ENCODE measurements around the gene GABRD. TPM values are rescaled to one million over a fixed set of nuclear protein-coding genes. Genes with fewer than 3 reads are reported as not detected.
"Not testable (repeated sequence)": the region's sequence is repeated elsewhere in the genome, so short reads cannot be mapped to it uniquely, and the experiment has no call there.

The GABRD gene
- total RNA-seq, 1 donor from 2014 or later = not detected

GRCh38 chr1:1979482-1980165 is 39.5 kb upstream of the GABRD start:
- H3K9me3 Mint-ChIP-seq (ENCODE audit: unreplicated experiment) = peaks cover 13% of the 10 kb centered on the region
- Histone ChIP-seq H3K4me3 (ENCODE audit: insufficient read depth, low read depth, low read length) (no peak overlapping the region), H3K9me3 (ENCODE audit: insufficient read depth, low read depth, low read length) (no peaks in the 10 kb centered on the region), H3K79me2 (ENCODE audit: insufficient read depth, low read length) (no peaks in the 10 kb centered on the region), H4K20me1 (ENCODE audit: insufficient read depth, low read length) (no peaks in the 10 kb centered on the region), H3K36me3 (ENCODE audit: insufficient read depth, low read length) (no peaks in the 10 kb centered on the region), H3K4me2 (ENCODE audit: low read length) (no peak overlapping the region), H3K4me1 (ENCODE audit: insufficient read depth, low read length) (no peaks in the 10 kb centered on the region), H2AFZ (ENCODE audit: low read depth, low read length) (no peak overlapping the region), H3K27me3 (ENCODE audit: insufficient read depth, low read length) (no peaks in the 10 kb centered on the region), H3K27ac (ENCODE audit: low read depth, low read length) (no peak overlapping the region), H3K9ac (ENCODE audit: low read length) (no peak overlapping the region)
- FAIRE-seq (no peak), DNase-seq (ENCODE audit: low read depth) (no peak)
- no peak overlapping the region for H3K4me3 Mint-ChIP-seq (ENCODE audit: unreplicated experiment)
- H3K36me3 Mint-ChIP-seq (ENCODE audit: low read depth, unreplicated experiment) = peaks cover 3% of the 10 kb centered on the region
- H3K27ac Mint-ChIP-seq (ENCODE audit: unreplicated experiment) = no peak overlapping the region
- no peak for TF ChIP-seq EZH2 (IDR thresholded peaks at IDR 0.05; ENCODE audit: insufficient read depth, low read length)
- TF ChIP-seq, protein P1, sequence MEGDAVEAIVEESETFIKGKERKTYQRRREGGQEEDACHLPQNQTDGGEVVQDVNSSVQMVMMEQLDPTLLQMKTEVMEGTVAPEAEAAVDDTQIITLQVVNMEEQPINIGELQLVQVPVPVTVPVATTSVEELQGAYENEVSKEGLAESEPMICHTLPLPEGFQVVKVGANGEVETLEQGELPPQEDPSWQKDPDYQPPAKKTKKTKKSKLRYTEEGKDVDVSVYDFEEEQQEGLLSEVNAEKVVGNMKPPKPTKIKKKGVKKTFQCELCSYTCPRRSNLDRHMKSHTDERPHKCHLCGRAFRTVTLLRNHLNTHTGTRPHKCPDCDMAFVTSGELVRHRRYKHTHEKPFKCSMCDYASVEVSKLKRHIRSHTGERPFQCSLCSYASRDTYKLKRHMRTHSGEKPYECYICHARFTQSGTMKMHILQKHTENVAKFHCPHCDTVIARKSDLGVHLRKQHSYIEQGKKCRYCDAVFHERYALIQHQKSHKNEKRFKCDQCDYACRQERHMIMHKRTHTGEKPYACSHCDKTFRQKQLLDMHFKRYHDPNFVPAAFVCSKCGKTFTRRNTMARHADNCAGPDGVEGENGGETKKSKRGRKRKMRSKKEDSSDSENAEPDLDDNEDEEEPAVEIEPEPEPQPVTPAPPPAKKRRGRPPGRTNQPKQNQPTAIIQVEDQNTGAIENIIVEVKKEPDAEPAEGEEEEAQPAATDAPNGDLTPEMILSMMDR (IDR thresholded peaks at IDR 0.05; ENCODE audit: insufficient read depth, low read depth, low read length) = no peak
- H3K27me3 Mint-ChIP-seq (ENCODE audit: low read depth, unreplicated experiment) = peaks cover 36% of the 10 kb centered on the region
- H3K4me1 Mint-ChIP-seq (ENCODE audit: low read depth, unreplicated experiment) = peaks cover 2% of the 10 kb centered on the region

DNA sequence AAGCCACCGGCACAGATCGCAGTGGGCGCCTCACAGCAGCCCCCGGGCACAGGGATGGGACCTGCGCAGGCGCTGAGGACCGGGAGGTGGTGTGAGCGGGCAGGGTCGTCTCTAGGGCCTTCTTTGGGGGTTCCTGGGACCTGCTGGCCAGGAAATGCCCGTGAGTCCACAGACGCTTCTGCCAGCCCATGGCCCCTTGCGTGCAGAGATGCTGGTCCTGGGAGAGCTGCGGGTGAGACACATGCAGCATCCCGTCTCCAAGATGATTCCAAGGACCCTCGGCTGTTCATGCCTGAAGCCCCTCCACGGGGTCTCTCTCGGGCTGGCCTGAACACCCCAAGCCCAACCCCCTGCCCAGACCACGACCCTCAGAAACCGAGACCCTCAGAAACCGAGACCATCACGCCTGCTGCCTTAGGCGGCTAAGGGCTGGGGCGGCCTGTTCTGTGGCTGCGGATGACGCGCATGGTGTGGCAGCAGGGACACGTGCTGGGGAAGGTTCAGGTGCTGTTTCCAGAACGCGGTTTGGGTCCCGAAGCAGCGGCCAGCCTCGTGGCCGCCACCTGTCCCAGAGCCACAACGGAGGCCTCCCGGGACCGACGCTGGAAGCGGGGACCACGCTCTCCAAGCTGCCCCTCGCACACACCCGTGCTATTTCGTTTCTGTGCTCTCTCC is 38.5 kb upstream of the GABRD start:
- Mint-ChIP-seq H3K36me3 (ENCODE audit: low read depth, unreplicated experiment) (no peaks in the 10 kb centered on the region), H3K27me3 (ENCODE audit: low read depth, unreplicated experiment) (peaks cover 34% of the 10 kb centered on the region), H3K27ac (ENCODE audit: unreplicated experiment) (no peak overlapping the region), H3K9me3 (ENCODE audit: unreplicated experiment) (peaks cover 10% of the 10 kb centered on the region), H3K4me1 (ENCODE audit: low read depth, unreplicated experiment) (peaks cover 2% of the 10 kb centered on the region), H3K4me3 (ENCODE audit: unreplicated experiment) (no peak overlapping the region)
- Histone ChIP-seq H3K9ac (ENCODE audit: low read length) (no peak overlapping the region), H3K36me3 (ENCODE audit: insufficient read depth, low read length) (no peaks in the 10 kb centered on the region), H3K4me3 (ENCODE audit: insufficient read depth, low read depth, low read length) (no peak overlapping the region), H3K79me2 (ENCODE audit: insufficient read depth, low read length) (no peaks in the 10 kb centered on the region), H4K20me1 (ENCODE audit: insufficient read depth, low read length) (no peaks in the 10 kb centered on the region), H3K27ac (ENCODE audit: low read depth, low read length) (no peak overlapping the region), H2AFZ (ENCODE audit: low read depth, low read length) (no peak overlapping the region), H3K9me3 (ENCODE audit: insufficient read depth, low read depth, low read length) (no peaks in the 10 kb centered on the region), H3K4me2 (ENCODE audit: low read length) (no peak overlapping the region), H3K27me3 (ENCODE audit: insufficient read depth, low read length) (no peaks in the 10 kb centered on the region), H3K4me1 (ENCODE audit: insufficient read depth, low read length) (no peaks in the 10 kb centered on the region)
- TF ChIP-seq EZH2 (IDR thresholded peaks at IDR 0.05; ENCODE audit: insufficient read depth, low read length) = no peak
- TF ChIP-seq, protein P1 (IDR thresholded peaks at IDR 0.05; ENCODE audit: insufficient read depth, low read depth, low read length) = no peak
- DNase-seq (ENCODE audit: low read depth) (no peak), FAIRE-seq (no peak)

- Histone ChIP-seq H2AFZ (ENCODE audit: low read depth, low read length) (no peak overlapping the region), H3K79me2 (ENCODE audit: insufficient read depth, low read length) (no peaks in the 10 kb centered on the region), H3K27me3 (ENCODE audit: insufficient read depth, low read length) (no peaks in the 10 kb centered on the region), H4K20me1 (ENCODE audit: insufficient read depth, low read length) (no peaks in the 10 kb centered on the region), H3K9ac (ENCODE audit: low read length) (no peak overlapping the region), H3K4me3 (ENCODE audit: insufficient read depth, low read depth, low read length) (no peak overlapping the region), H3K27ac (ENCODE audit: low read depth, low read length) (no peak overlapping the region), H3K4me2 (ENCODE audit: low read length) (no peak overlapping the region), H3K4me1 (ENCODE audit: insufficient read depth, low read length) (no peaks in the 10 kb centered on the region), H3K9me3 (ENCODE audit: insufficient read depth, low read depth, low read length) (no peaks in the 10 kb centered on the region), H3K36me3 (ENCODE audit: insufficient read depth, low read length) (no peaks in the 10 kb centered on the region)
- TF ChIP-seq EZH2 (IDR thresholded peaks at IDR 0.05; ENCODE audit: insufficient read depth, low read length) = no peak
- TF ChIP-seq, protein P1 (IDR thresholded peaks at IDR 0.05; ENCODE audit: insufficient read depth, low read depth, low read length) = no peak
- H3K27ac Mint-ChIP-seq (ENCODE audit: unreplicated experiment) = no peak overlapping the region
- H3K4me3 Mint-ChIP-seq (ENCODE audit: unreplicated experiment) = no peak overlapping the region
- DNase-seq (ENCODE audit: low read depth) = no peak
- H3K9me3 Mint-ChIP-seq (ENCODE audit: unreplicated experiment) = peaks cover 10% of the 10 kb centered on the region
- no peaks in the 10 kb centered on the region for H3K36me3 Mint-ChIP-seq (ENCODE audit: low read depth, unreplicated experiment)
- peaks cover 33% of the 10 kb centered on the region for H3K27me3 Mint-ChIP-seq (ENCODE audit: low read depth, unreplicated experiment)
- peaks cover 2% of the 10 kb centered on the region for H3K4me1 Mint-ChIP-seq (ENCODE audit: low read depth, unreplicated experiment)
- no peak for FAIRE-seq
Measured at GRCh38 chr1:1981142-1981500, 38.0 kb upstream of the GABRD start.

DNA sequence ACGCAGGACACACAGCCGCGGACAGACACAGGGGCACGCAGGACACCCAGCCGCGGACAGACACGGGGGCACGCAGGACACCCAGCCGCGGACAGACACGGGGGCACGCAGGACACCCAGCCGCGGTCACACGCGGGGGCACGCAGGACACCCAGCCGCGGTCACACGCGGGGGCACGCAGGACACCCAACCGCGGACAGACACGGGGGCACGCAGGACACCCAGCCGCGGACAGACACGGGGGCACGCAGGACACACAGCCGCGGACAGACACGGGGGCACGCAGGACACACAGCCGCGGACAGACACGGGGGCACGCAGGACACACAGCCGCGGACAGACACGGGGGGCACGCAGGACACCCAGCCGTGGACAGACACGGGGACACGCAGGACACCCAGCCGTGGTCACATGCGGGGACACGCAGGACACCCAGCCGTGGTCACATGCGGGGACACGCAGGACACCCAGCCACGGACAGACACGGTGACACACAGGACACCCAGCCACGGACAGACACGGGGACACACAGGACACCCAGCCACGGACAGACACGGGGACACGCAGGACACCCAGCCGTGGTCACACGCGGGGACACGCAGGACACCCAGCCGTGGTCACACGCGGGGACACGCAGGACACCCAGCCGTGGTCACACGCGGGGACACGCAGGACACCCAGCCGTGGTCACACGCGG is 37.4 kb upstream of the GABRD start:
- H3K4me1 Mint-ChIP-seq (ENCODE audit: low read depth, unreplicated experiment); H4K20me1 ChIP-seq (ENCODE audit: insufficient read depth, low read length); FAIRE-seq; H3K4me3 Mint-ChIP-seq (ENCODE audit: unreplicated experiment); H3K79me2 ChIP-seq (ENCODE audit: insufficient read depth, low read length); H3K4me3 ChIP-seq (ENCODE audit: insufficient read depth, low read depth, low read length); H3K4me1 ChIP-seq (ENCODE audit: insufficient read depth, low read length); H2AFZ ChIP-seq (ENCODE audit: low read depth, low read length); H3K9ac ChIP-seq (ENCODE audit: low read length); H3K9me3 ChIP-seq (ENCODE audit: insufficient read depth, low read depth, low read length); H3K27me3 ChIP-seq (ENCODE audit: insufficient read depth, low read length); H3K27ac Mint-ChIP-seq (ENCODE audit: unreplicated experiment); H3K36me3 Mint-ChIP-seq (ENCODE audit: low read depth, unreplicated experiment); H3K27ac ChIP-seq (ENCODE audit: low read depth, low read length); H3K9me3 Mint-ChIP-seq (ENCODE audit: unreplicated experiment); H3K36me3 ChIP-seq (ENCODE audit: insufficient read depth, low read length); H3K4me2 ChIP-seq (ENCODE audit: low read length); DNase-seq (ENCODE audit: low read depth): not testable (repeated sequence)
- peaks cover 28% of the 10 kb centered on the region for H3K27me3 Mint-ChIP-seq (ENCODE audit: low read depth, unreplicated experiment)
